ENCODE results near the gene TLR7. TPM values are rescaled to one million over a fixed set of nuclear protein-coding genes. Genes with fewer than 3 reads are reported as not detected.

Gene TLR7
- total and polyA plus RNA-seq, 9 of the 15 experiments (the other 6 are each of a cell fraction or from before 2014, with no cell fraction given): 0.04 to 0.13 (median 0.07) TPM; not detected in 6

DNA sequence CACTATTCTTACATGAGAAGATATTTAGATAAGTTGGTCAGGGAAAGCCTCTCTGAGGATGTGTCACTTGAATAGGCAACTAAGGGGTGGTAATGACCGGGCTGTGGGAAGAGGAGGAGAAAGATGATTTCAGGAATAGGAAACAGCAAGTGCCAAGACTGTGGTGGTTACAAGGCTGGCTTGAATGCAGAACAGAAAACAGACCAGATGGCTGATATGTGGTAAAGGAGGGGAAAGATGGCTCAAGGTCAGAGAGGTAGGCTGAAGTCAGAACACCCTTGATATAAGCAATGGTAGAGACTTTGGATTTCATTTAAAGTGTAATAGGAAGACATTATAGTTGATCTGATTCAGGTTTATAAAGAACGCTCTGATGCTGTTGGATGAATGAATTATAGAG is 15.0 kb downstream of the TLR7 start:
- 0% methylated on average over 2 of the region's 2 CpGs for WGBS (ENCODE audit: insufficient coverage, low coverage, missing lambda C conversion rate)
- BruUV-seq (replicated peaks): no TSS peak
- Histone ChIP-seq H3K4me3 (no peak overlapping the region), H3K9me1 (ENCODE audit: control insufficient read depth, insufficient read depth, low read length) (no peaks in the 10 kb centered on the region), H3K79me2 (ENCODE audit: control insufficient read depth, insufficient read depth, low read length) (no peaks in the 10 kb centered on the region), H3K36me3 (ENCODE audit: control insufficient read depth, insufficient read depth, low read length) (no peaks in the 10 kb centered on the region), H3K4me1 (replicated peaks in 1 of 2; ENCODE audit: control insufficient read depth in 2 of 2, insufficient read depth in 2 of 2, low read length in 2 of 2) (no peaks in the 10 kb centered on the region), H3K4me2 (ENCODE audit: insufficient read depth, low read length) (no peak overlapping the region), H4K20me1 (replicated peaks; ENCODE audit: control insufficient read depth, insufficient read depth, low read length) (no peaks in the 10 kb centered on the region), H3K27me3 (ENCODE audit: control insufficient read depth in 2 of 2, insufficient read depth in 2 of 2, low read length in 2 of 2) (no peaks in the 10 kb centered on the region; a peak in 3 of 5 replicates), H3K9ac (ENCODE audit: insufficient read depth in 1 of 2, low read depth in 2 of 2, low read length in 2 of 2) (no peak overlapping the region), H2AFZ (ENCODE audit: low read depth, low read length) (no peak overlapping the region), H3K9me3 (replicated peaks; ENCODE audit: control insufficient read depth, insufficient read depth, low read depth, low read length) (no peaks in the 10 kb centered on the region), H3K27ac (ENCODE audit: extremely low read depth, low read depth, low read length) (no peak overlapping the region)
- no peak for DNase-seq (ENCODE audit: extremely low read depth in 1 of 4, low spot score in 3 of 4)
- no peak for FAIRE-seq
- in situ Hi-C loops (cut with MboI) (no loop called here), intact Hi-C loops (cut with micrococcal nuclease) (no loop called here)
- ATAC-seq: no peak
- POLR2A ChIA-PET: no interaction called here
- CTCF ChIA-PET (ENCODE audit: low intra/inter-chr PET ratio): no interaction called here
- TF ChIP-seq, protein P1, sequence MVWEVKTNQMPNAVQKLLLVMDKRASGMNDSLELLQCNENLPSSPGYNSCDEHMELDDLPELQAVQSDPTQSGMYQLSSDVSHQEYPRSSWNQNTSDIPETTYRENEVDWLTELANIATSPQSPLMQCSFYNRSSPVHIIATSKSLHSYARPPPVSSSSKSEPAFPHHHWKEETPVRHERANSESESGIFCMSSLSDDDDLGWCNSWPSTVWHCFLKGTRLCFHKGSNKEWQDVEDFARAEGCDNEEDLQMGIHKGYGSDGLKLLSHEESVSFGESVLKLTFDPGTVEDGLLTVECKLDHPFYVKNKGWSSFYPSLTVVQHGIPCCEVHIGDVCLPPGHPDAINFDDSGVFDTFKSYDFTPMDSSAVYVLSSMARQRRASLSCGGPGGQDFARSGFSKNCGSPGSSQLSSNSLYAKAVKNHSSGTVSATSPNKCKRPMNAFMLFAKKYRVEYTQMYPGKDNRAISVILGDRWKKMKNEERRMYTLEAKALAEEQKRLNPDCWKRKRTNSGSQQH (CRISPR knock-in tag; IDR thresholded peaks at IDR 0.05): no peak
- TF ChIP-seq, protein P2, sequence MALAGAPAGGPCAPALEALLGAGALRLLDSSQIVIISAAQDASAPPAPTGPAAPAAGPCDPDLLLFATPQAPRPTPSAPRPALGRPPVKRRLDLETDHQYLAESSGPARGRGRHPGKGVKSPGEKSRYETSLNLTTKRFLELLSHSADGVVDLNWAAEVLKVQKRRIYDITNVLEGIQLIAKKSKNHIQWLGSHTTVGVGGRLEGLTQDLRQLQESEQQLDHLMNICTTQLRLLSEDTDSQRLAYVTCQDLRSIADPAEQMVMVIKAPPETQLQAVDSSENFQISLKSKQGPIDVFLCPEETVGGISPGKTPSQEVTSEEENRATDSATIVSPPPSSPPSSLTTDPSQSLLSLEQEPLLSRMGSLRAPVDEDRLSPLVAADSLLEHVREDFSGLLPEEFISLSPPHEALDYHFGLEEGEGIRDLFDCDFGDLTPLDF (CRISPR knock-in tag; IDR thresholded peaks at IDR 0.05): no peak
- TF ChIP-seq GABPB1 (CRISPR knock-in tag; IDR thresholded peaks at IDR 0.05) (no peak), ILF3 (IDR thresholded peaks at IDR 0.05; ENCODE audit: borderline replicate concordance) (no peak), ZNF311 (CRISPR knock-in tag; IDR thresholded peaks at IDR 0.05) (no peak), POLR2AphosphoS2 (IDR thresholded peaks at IDR 0.05; ENCODE audit: low read length) (no peak), POU5F1 (IDR thresholded peaks at IDR 0.05; ENCODE audit: borderline replicate concordance, low read depth, low read length, partially characterized antibody) (no peak), SUPT5H (IDR thresholded peaks at IDR 0.05) (no peak), MYNN (IDR thresholded peaks at IDR 0.05) (no peak), MYNN (CRISPR knock-in tag; IDR thresholded peaks at IDR 0.05) (no peak)
- TF ChIP-seq, protein P3, sequence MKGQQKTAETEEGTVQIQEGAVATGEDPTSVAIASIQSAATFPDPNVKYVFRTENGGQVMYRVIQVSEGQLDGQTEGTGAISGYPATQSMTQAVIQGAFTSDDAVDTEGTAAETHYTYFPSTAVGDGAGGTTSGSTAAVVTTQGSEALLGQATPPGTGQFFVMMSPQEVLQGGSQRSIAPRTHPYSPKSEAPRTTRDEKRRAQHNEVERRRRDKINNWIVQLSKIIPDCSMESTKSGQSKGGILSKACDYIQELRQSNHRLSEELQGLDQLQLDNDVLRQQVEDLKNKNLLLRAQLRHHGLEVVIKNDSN (CRISPR knock-in tag; IDR thresholded peaks at IDR 0.05): no peak
- TF ChIP-seq, protein P4, sequence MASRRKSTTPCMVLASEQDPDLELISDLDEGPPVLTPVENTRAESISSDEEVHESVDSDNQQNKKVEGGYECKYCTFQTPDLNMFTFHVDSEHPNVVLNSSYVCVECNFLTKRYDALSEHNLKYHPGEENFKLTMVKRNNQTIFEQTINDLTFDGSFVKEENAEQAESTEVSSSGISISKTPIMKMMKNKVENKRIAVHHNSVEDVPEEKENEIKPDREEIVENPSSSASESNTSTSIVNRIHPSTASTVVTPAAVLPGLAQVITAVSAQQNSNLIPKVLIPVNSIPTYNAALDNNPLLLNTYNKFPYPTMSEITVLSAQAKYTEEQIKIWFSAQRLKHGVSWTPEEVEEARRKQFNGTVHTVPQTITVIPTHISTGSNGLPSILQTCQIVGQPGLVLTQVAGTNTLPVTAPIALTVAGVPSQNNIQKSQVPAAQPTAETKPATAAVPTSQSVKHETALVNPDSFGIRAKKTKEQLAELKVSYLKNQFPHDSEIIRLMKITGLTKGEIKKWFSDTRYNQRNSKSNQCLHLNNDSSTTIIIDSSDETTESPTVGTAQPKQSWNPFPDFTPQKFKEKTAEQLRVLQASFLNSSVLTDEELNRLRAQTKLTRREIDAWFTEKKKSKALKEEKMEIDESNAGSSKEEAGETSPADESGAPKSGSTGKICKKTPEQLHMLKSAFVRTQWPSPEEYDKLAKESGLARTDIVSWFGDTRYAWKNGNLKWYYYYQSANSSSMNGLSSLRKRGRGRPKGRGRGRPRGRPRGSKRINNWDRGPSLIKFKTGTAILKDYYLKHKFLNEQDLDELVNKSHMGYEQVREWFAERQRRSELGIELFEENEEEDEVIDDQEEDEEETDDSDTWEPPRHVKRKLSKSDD (conservative IDR thresholded peaks at IDR 0.05; ENCODE audit: low read length): no peak
- TF ChIP-seq, protein P5, sequence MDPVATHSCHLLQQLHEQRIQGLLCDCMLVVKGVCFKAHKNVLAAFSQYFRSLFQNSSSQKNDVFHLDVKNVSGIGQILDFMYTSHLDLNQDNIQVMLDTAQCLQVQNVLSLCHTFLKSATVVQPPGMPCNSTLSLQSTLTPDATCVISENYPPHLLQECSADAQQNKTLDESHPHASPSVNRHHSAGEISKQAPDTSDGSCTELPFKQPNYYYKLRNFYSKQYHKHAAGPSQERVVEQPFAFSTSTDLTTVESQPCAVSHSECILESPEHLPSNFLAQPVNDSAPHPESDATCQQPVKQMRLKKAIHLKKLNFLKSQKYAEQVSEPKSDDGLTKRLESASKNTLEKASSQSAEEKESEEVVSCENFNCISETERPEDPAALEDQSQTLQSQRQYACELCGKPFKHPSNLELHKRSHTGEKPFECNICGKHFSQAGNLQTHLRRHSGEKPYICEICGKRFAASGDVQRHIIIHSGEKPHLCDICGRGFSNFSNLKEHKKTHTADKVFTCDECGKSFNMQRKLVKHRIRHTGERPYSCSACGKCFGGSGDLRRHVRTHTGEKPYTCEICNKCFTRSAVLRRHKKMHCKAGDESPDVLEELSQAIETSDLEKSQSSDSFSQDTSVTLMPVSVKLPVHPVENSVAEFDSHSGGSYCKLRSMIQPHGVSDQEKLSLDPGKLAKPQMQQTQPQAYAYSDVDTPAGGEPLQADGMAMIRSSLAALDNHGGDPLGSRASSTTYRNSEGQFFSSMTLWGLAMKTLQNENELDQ (CRISPR knock-in tag; IDR thresholded peaks at IDR 0.05; ENCODE audit: borderline replicate concordance): no peak
- TF ChIP-seq, protein P6, sequence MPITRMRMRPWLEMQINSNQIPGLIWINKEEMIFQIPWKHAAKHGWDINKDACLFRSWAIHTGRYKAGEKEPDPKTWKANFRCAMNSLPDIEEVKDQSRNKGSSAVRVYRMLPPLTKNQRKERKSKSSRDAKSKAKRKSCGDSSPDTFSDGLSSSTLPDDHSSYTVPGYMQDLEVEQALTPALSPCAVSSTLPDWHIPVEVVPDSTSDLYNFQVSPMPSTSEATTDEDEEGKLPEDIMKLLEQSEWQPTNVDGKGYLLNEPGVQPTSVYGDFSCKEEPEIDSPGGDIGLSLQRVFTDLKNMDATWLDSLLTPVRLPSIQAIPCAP (CRISPR knock-in tag; IDR thresholded peaks at IDR 0.05; ENCODE audit: borderline replicate concordance): no peak
